ENCODE data around the gene PPP1CA.
A peak's percentile ranks its signal among the peaks of the same experiment; 100 is the strongest.

The PPP1CA gene

DNA sequence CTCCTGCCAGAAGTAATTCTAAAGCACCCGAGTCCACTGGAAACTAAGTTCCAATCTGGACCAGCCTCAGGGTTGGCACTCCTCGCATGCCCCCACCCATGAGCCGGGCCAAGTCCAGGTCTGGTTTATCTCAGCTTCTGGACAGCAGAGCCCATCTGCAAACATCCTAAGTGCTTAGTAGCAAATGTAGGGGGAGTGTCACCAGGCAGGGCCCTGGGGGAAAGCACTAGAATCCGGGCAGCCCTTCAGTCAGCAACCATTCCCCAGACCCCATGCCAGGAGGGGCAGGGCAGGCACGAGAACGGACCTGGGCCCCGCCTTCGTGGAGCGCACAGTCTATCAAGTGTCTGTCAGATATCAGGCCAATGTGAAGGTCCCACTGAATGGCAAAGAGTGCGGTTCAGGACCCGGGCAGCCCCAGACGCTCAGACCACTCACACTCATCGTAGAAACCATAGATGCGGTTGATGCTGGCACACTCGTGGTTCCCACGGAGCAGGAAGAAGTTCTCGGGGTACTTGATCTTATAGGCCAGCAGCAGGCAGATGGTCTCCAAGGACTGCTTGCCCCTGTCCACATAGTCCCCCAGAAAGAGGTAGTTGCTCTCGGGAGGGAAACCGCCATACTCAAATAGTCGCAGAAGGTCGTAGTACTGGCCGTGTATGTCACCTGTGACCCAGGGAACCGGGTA lies 1.3 kb downstream of the PPP1CA start:
- Histone ChIP-seq H3K23ac (ENCODE audit: low read length) (no peak overlapping the region), H3K4me2 (ENCODE audit: low read length) (peak overlapping the region; percentile 79), H3K36me3 (ENCODE audit: control insufficient read depth in 1 of 2, insufficient read depth in 2 of 2, low read length in 2 of 2) (peaks cover 40 to 49% of the 10 kb centered on the region in 2 experiments), H3K4me3 (ENCODE audit: low read depth, low read length) (peak overlapping the region; percentile 91), H3K4me1 (ENCODE audit: control insufficient read depth in 1 of 2, insufficient read depth in 2 of 2, low read length in 2 of 2) (peaks cover 12 to 18% of the 10 kb centered on the region in 2 experiments), H3K9ac (ENCODE audit: low read length) (peak overlapping the region; percentile 98), H3K27me3 (ENCODE audit: insufficient read depth, low read length) (no peaks in the 10 kb centered on the region), H3K4ac (ENCODE audit: low read depth, low read length) (peak overlapping the region; percentile 99), H3K9me3 (ENCODE audit: insufficient read depth, low read depth, low read length) (no peaks in the 10 kb centered on the region), H3K14ac (ENCODE audit: low read length) (peak overlapping the region; percentile 93), H3K18ac (ENCODE audit: low read length) (no peak overlapping the region), H3K79me1 (ENCODE audit: low read length) (peaks cover 10% of the 10 kb centered on the region), H3K27ac (ENCODE audit: low read depth, low read length) (no peak overlapping the region), H4K8ac (ENCODE audit: low read depth, low read length) (no peak overlapping the region), H4K91ac (ENCODE audit: low read depth, low read length) (peak overlapping the region; percentile 97), H2AFZ (ENCODE audit: insufficient read depth, low read length, poor library complexity) (no peak overlapping the region), H2BK12ac (ENCODE audit: low read length) (no peak overlapping the region), H2AK5ac (ENCODE audit: low read length) (peak overlapping the region; percentile 44), H2BK120ac (ENCODE audit: insufficient read depth, low read length, poor library complexity) (no peak overlapping the region), H4K12ac (ENCODE audit: low read depth, low read length) (peak overlapping the region; percentile 87), H2BK5ac (ENCODE audit: low read depth, low read length, poor library complexity) (no peak overlapping the region), H3K79me2 (ENCODE audit: control insufficient read depth, insufficient read depth, low read length, poor library complexity) (peaks cover 13% of the 10 kb centered on the region)
- DNase-seq = no peak
- WGBS (ENCODE audit: extremely low coverage, insufficient coverage, insufficient read length) = no CpG with 5 or more reads among the region's 23 CpGs

DNA sequence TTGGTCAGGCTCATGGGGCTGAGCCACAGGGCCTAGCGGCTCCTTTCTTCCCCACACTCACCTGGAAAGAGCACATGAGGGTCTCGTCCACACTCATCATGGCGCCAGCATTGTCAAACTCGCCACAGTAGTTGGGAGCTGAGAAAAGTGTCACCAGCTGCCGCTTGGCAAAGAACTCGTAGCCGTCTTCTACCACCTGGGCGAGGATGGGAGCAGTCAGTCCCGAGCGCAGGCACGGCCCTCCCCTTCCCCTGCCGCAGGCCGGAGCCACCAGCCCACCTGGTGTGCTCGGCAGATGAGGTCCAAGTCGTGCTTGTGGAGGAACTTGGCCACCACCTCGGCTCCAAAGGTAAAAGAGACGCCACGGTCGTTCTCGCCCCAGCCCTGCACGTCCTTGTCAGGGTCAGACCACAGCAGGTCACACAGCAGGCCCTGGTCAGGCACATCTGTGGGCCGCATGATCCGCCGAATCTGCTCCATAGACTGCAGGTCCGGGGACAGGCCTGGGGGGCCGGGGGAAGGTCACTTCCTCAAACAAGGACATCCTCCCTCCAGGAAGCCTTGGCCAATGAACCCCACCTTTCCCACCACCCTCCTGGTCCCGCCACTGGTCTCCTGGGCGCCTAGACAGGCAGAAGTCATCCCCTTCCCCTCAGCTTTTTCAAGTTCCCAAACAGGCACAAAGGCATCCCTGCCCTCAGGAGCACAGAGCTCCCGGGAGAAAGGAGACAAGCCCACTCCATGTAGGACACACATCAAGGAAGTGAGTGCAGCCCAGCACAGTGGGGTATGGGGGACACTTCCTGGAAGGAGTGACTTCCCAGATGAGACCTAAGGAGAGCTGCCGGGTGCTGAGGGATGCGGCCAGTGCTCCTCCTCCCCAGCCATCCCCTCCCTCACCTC lies 2.7 kb downstream of the PPP1CA start:
- no peak overlapping the region for H2AK5ac ChIP-seq (ENCODE audit: low read length)
- no CpG with 5 or more reads among the region's 31 CpGs for WGBS (ENCODE audit: extremely low coverage, insufficient coverage, insufficient read length)
- no peak overlapping the region for H3K4me3 ChIP-seq (ENCODE audit: low read depth, low read length)
- H2BK5ac ChIP-seq (ENCODE audit: low read depth, low read length, poor library complexity) = no peak overlapping the region
- H3K36me3 ChIP-seq (ENCODE audit: control insufficient read depth in 1 of 2, insufficient read depth in 2 of 2, low read length in 2 of 2) = peaks cover 46 to 54% of the 10 kb centered on the region in 2 experiments
- no peak overlapping the region for H3K9ac ChIP-seq (ENCODE audit: low read length)
- no peak overlapping the region for H3K14ac ChIP-seq (ENCODE audit: low read length)
- no peak overlapping the region for H4K12ac ChIP-seq (ENCODE audit: low read depth, low read length)
- peaks cover 10% of the 10 kb centered on the region for H3K79me1 ChIP-seq (ENCODE audit: low read length)
- no peak overlapping the region for H4K8ac ChIP-seq (ENCODE audit: low read depth, low read length)
- no peaks in the 10 kb centered on the region for H3K27me3 ChIP-seq (ENCODE audit: insufficient read depth, low read length)
- H3K79me2 ChIP-seq (ENCODE audit: control insufficient read depth, insufficient read depth, low read length, poor library complexity) = peaks cover 13% of the 10 kb centered on the region
- H3K18ac ChIP-seq (ENCODE audit: low read length) = no peak overlapping the region
- H3K4me1 ChIP-seq (ENCODE audit: control insufficient read depth in 1 of 2, insufficient read depth in 2 of 2, low read length in 2 of 2) = peaks cover 12 to 14% of the 10 kb centered on the region in 2 experiments
- no peak overlapping the region for H2BK12ac ChIP-seq (ENCODE audit: low read length)
- no peak overlapping the region for H2AFZ ChIP-seq (ENCODE audit: insufficient read depth, low read length, poor library complexity)
- H3K4me2 ChIP-seq (ENCODE audit: low read length) = no peak overlapping the region
- peak in 1 of 2 donors; percentile 28 for DNase-seq
- H3K9me3 ChIP-seq (ENCODE audit: insufficient read depth, low read depth, low read length) = no peaks in the 10 kb centered on the region
- no peak overlapping the region for H3K23ac ChIP-seq (ENCODE audit: low read length)
- H3K27ac ChIP-seq (ENCODE audit: low read depth, low read length) = no peak overlapping the region
- no peak overlapping the region for H2BK120ac ChIP-seq (ENCODE audit: insufficient read depth, low read length, poor library complexity)
- no peak overlapping the region for H3K4ac ChIP-seq (ENCODE audit: low read depth, low read length)
- H4K91ac ChIP-seq (ENCODE audit: low read depth, low read length) = no peak overlapping the region

DNA sequence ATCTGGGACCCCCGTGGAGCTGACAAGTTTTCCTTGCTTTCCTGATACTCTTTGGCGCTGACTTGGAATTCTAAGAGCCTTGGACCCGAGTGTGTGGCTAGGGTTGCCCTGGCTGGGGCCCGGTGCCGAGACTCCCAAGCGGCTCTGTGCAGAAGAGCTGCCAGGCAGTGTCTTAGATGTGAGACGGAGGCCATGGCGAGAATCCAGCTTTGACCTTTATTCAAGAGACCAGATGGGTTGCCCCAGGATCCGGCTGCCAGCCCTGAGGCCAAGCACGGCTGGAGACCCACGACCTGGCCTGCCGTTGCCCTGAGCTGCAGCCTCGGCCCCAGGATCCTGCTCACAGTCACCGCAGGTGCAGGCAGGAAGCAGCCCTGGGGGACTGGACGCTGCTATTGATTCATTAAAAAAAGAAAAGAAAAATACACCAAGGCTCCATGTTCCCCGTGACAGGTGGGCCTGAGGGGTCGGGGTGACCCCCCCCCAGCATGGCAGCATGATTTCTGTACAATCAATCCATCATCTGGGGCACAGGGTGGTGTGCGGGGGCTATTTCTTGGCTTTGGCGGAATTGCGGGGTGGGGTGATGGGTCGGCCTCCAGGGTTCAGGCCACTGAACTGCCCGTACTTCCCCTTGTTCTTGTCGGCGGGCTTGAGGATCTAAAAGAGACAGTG lies 3.5 kb downstream of the PPP1CA start:
- Histone ChIP-seq H3K79me2 (ENCODE audit: control insufficient read depth, insufficient read depth, low read length, poor library complexity) (peaks cover 13% of the 10 kb centered on the region), H2AK5ac (ENCODE audit: low read length) (no peak overlapping the region), H2BK5ac (ENCODE audit: low read depth, low read length, poor library complexity) (no peak overlapping the region), H3K9ac (ENCODE audit: low read length) (no peak overlapping the region), H3K9me3 (ENCODE audit: insufficient read depth, low read depth, low read length) (no peaks in the 10 kb centered on the region), H3K18ac (ENCODE audit: low read length) (no peak overlapping the region), H3K36me3 (ENCODE audit: control insufficient read depth in 1 of 2, insufficient read depth in 2 of 2, low read length in 2 of 2) (peaks cover 50 to 59% of the 10 kb centered on the region in 2 experiments), H2BK12ac (ENCODE audit: low read length) (no peak overlapping the region), H3K4me3 (ENCODE audit: low read depth, low read length) (no peak overlapping the region), H4K8ac (ENCODE audit: low read depth, low read length) (no peak overlapping the region), H3K4ac (ENCODE audit: low read depth, low read length) (no peak overlapping the region), H2AFZ (ENCODE audit: insufficient read depth, low read length, poor library complexity) (no peak overlapping the region), H3K27me3 (ENCODE audit: insufficient read depth, low read length) (no peaks in the 10 kb centered on the region), H3K23ac (ENCODE audit: low read length) (no peak overlapping the region), H3K79me1 (ENCODE audit: low read length) (peaks cover 10% of the 10 kb centered on the region), H3K27ac (ENCODE audit: low read depth, low read length) (no peak overlapping the region), H4K91ac (ENCODE audit: low read depth, low read length) (no peak overlapping the region), H3K14ac (ENCODE audit: low read length) (no peak overlapping the region), H3K4me1 (ENCODE audit: control insufficient read depth in 1 of 2, insufficient read depth in 2 of 2, low read length in 2 of 2) (peaks cover 12 to 14% of the 10 kb centered on the region in 2 experiments), H3K4me2 (ENCODE audit: low read length) (no peak overlapping the region), H4K12ac (ENCODE audit: low read depth, low read length) (no peak overlapping the region), H2BK120ac (ENCODE audit: insufficient read depth, low read length, poor library complexity) (no peak overlapping the region)
- WGBS (ENCODE audit: extremely low coverage, insufficient coverage, insufficient read length) = no CpG with 5 or more reads among the region's 24 CpGs
- no peak for DNase-seq

GRCh38 chr11:67397536-67397935 lies 4.1 kb downstream of the PPP1CA start:
- peak overlapping the region; percentile 25 for H3K9ac ChIP-seq (ENCODE audit: low read length)
- H2BK5ac ChIP-seq (ENCODE audit: low read depth, low read length, poor library complexity) = no peak overlapping the region
- no CpG with 5 or more reads among the region's 6 CpGs for WGBS (ENCODE audit: extremely low coverage, insufficient coverage, insufficient read length)
- DNase-seq = peak; percentile 54 to 71
- H3K79me2 ChIP-seq (ENCODE audit: control insufficient read depth, insufficient read depth, low read length, poor library complexity) = peaks cover 13% of the 10 kb centered on the region
- no peaks in the 10 kb centered on the region for H3K27me3 ChIP-seq (ENCODE audit: insufficient read depth, low read length)
- no peak overlapping the region for H2AK5ac ChIP-seq (ENCODE audit: low read length)
- no peak overlapping the region for H3K14ac ChIP-seq (ENCODE audit: low read length)
- H3K79me1 ChIP-seq (ENCODE audit: low read length) = peaks cover 10% of the 10 kb centered on the region
- no peak overlapping the region for H4K91ac ChIP-seq (ENCODE audit: low read depth, low read length)
- H3K9me3 ChIP-seq (ENCODE audit: insufficient read depth, low read depth, low read length) = no peaks in the 10 kb centered on the region
- H3K36me3 ChIP-seq (ENCODE audit: control insufficient read depth in 1 of 2, insufficient read depth in 2 of 2, low read length in 2 of 2) = peaks cover 50 to 59% of the 10 kb centered on the region in 2 experiments
- no peak overlapping the region for H3K4ac ChIP-seq (ENCODE audit: low read depth, low read length)
- no peak overlapping the region for H3K4me3 ChIP-seq (ENCODE audit: low read depth, low read length)
- H2AFZ ChIP-seq (ENCODE audit: insufficient read depth, low read length, poor library complexity) = no peak overlapping the region
- no peak overlapping the region for H2BK12ac ChIP-seq (ENCODE audit: low read length)
- H3K27ac ChIP-seq (ENCODE audit: low read depth, low read length) = no peak overlapping the region
- no peak overlapping the region for H4K8ac ChIP-seq (ENCODE audit: low read depth, low read length)
- no peak overlapping the region for H3K4me2 ChIP-seq (ENCODE audit: low read length)
- peaks cover 15 to 17% of the 10 kb centered on the region in 2 experiments for H3K4me1 ChIP-seq (ENCODE audit: control insufficient read depth in 1 of 2, insufficient read depth in 2 of 2, low read length in 2 of 2)
- no peak overlapping the region for H2BK120ac ChIP-seq (ENCODE audit: insufficient read depth, low read length, poor library complexity)
- no peak overlapping the region for H4K12ac ChIP-seq (ENCODE audit: low read depth, low read length)
- no peak overlapping the region for H3K23ac ChIP-seq (ENCODE audit: low read length)
- no peak overlapping the region for H3K18ac ChIP-seq (ENCODE audit: low read length)
